Cardiac septum (tissue), 1 donor: ENCODE data around the gene ASB15. TPM values are rescaled to one million over a fixed set of nuclear protein-coding genes. Genes with fewer than 3 reads are reported as not detected.

Experiments used
- DNase-seq: peaks from one replicate; pipeline ENCODE4 v3.0.0-alpha.2; 2020; ENCODE audit warnings: low spot score
- intact Hi-C: fragments of 100-400 bp; cut with DNase I; formaldehyde crosslinking; loops from one replicate; pipeline ENCODE4 v1.14.0; 2022
- total RNA-seq: library from RNA; stranded (reverse); fragmentation: NEBNext Ultra II Directional; extraction: Animal tissue kit (Norgen Biotek cat#: 25700); gene quantifications from one replicate; pipeline ENCODE4 v1.2.1, GENCODE V29; 2021
- donor health status: DM: no; HTN: no; CAD: no.

ASB15 gene
- total RNA-seq, 1 donor from 2014 or later, result 20.0 TPM

DNA sequence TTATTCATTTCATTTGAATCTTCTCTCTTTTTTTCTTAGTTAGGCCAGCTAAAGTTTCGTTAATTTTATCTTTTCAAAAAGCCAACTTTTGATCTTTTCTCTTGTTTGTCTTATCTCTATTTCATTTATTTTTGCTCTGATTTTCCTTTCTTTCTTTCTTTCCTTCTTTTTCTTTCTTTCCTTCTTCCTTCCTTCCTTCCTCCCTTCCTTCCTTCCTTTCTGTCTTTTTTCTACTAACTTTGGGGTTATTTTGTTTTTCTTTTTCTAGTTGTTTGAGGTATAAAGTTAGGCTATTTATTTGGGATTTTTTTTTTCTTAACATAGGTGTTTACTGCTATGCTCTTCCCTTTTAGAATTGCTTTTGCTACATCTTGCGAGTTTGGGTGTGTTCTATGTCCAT, 13.2 kb upstream of the ASB15 start:
- intact Hi-C loops, result no loop called here
- DNase-seq, result no peak

DNA sequence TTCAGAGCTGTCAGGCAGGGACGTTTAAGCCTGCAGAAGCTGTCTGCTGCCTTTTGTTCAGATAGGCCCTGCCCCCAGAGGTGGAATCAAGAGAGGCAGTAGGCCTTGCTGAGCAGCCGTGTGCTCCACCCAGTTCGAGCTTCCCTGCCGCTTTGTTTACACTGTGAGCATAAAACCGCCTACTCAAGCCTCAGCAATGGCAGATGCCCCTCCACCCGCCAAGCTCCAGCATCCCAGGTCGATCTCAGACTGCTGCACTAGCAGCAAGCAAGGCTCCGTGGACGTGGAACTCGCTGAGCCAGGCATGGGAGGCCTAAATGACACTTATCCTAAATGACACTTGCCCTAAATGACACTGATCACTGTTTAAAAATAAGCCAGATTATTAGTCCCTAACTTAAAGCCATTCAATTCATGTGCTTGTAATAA, 6.8 kb upstream of the ASB15 start:
- intact Hi-C loops, result no loop called here
- DNase-seq, result no peak

DNA sequence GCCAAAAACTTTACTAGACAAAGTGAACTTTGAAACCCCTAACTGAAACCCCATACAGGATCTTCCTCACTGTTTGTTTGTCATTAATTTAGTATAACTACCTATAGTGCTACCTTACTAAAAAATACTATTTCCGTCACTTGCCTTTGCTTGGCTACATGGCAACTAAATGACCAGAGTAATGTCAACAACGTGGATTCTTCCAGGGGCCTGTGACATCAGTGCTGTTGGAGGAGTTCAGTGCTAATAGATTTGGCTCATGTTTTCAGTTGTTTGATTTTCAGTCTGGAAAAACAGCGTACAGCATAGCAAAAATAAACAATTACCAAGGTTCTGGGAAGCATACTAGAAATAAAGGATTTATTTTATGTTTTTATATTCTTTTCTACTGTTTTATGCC, 3.0 kb upstream of the ASB15 start:
- intact Hi-C loops, result no loop called here
- DNase-seq, result no peak

DNA sequence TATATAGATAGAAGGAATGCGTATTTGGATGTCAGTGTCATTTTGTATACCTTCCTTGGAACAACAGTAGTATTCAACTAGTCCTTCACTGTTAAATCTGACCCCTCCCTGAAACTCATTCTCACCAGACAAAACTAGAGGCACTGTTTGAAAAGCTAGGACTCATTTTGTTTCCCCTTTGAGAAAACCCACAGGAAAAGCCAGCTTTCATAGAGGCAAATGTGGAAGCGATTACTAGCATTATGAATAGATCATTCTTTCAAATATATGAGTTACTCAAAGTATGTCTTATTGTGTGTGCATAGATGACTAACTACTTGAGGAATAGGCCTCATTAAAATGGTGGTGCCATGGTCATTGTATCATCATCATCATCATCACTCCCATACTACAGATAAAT, 1.9 kb upstream of the ASB15 start:
- intact Hi-C loops, result no loop called here
- DNase-seq, result no peak

DNA sequence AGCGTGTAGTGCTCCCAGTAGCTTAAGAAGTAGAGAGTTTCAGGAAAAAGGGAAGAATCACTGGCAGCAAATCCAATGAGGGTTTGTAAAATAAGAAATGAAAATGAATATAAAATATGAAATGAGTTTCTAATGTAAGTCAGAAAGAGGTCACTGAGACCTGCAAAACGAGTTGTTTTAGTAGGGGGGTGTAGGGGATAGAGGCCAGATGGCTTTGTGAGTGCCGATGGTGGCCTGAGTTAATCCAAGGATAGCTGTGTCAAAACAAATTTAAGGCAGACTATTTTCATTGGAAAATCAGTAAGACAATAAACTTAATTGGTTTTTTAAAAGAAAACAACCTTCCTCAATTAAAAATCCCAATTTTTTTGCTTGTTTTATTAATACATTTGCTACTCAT, 745 bp upstream of the ASB15 start:
- DNase-seq, result no peak
- intact Hi-C loops, result no loop called here

DNA sequence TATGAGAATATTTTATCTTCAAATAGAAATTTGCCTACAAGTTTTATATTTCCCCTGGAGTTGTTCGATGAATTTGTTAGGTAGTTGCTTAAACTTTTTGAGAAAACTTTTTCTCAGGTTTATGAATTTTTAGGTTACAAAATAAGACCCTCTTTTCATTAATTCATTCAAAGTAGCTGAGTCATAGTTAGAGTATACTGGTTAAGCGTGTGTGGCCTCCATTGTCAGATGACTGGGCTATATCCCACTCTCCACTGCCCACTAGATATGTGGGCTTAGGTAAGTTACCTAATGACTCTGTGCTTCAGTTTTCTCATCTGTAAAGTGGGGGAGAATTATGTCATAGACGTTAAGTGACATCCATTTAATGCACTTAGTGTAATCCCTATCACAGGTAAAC, 1.0 kb downstream of the ASB15 start:
- DNase-seq, result no peak
- intact Hi-C loops, result loop anchor here (2.0 kb wide), 1 partner anchor 52 kb away; the partner anchor contains the start of gene LMOD2

DNA sequence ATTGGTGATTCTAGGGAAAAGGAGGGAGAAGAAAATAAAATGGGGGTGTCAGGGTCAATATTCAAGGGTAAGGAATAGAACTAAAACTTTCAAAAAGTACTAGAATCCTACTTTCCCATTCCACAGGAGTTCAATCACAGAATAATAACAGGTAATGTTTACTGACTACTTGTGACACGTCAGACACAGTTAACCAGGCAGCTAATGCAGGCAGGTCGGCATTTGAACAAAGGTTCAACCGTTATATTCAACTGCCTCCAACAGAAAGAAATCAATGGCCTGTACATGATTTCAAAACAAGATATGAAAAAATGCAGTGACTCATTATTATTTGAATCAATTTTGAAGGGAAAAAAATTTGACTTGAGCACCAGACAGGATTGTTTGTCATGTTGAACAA, 3.1 kb downstream of the ASB15 start:
- no peak for DNase-seq
- intact Hi-C loops, result no loop called here

DNA sequence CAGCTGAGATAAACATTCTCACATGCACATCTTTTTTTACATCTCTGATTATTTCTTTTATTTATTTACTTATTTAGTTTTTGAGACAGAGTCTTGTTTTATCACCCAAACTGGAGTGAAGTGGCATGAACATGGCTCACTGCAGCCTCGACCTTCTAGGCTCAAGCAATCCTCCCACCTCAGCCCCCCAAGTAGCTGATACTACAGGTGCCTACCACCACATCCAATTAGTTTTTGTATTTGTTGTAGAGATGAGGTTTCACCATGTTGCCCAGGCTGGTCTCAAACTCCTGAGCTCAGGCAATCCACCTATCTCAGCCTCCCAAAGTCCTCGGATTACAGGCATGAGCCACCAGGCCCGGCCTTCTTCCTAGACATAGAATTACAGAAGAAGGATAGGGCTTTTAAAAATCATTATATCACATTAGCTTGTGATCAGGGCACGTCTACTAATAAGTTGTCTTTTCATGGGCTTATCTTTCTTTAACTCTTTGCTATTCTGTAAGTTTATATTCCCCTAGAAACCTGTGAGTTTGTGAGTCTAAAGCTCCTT, 5.9 kb downstream of the ASB15 start:
- no peak for DNase-seq
- intact Hi-C loops, result no loop called here

DNA sequence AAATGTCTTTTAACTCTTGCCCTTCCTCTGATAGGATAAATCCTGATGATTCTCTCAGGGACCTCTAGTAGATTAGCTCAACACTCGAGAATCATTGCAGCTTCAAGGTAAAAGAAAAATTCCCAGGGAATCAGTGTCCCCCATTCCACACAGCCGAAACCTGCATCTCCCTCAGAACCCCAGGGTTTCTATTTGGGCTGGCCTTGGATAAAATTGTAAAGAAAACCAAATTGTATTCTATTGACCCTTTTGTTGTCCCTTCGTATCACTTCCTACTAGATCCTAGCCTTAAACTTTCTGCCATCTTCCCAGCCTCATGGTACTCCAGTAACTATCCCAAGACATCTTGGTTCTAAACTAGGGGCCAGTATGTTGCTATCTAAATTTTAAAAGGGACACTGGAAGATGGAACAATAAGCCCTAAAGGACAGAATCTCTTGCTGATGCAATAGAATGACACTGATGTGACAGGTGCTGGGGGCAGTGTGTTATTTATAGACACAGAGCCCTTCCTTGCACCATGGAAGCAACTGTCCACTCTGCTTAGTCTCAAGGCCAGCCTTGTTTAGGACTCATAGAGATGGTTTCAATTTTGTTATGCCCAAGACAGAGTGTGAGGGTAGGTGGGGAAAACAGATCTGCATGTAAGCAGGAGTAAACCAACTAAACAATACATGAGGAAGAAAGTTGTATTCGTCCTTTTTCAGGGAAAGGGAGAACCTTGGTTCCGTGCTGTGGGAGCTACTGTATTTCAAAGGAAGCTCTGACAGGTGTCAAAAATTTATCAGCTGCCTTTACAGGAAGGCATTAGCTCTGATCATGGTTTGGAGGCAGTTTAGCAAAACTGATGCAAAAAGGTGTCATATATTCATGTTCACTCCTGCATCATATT, 7.6 kb downstream of the ASB15 start:
- DNase-seq, result no peak
- intact Hi-C loops, result no loop called here

DNA sequence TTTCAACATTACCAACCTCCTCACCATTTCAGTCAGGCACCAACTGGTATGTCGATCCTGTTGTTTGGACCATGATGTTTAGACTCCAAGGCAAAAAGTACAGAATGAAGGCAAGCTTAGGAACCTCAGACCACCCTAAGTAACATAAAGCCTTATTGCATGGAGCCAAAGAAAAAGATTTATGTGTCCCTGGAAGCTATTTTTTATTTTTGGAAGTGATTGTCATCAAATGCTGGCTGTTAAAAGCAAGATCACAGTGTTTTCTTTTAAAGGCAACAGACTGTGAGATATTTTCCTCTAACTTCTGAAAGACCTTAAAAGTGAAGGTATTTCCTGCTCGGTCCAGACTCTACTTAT, 8.2 kb downstream of the ASB15 start:
- intact Hi-C loops, result no loop called here
- no peak for DNase-seq

DNA sequence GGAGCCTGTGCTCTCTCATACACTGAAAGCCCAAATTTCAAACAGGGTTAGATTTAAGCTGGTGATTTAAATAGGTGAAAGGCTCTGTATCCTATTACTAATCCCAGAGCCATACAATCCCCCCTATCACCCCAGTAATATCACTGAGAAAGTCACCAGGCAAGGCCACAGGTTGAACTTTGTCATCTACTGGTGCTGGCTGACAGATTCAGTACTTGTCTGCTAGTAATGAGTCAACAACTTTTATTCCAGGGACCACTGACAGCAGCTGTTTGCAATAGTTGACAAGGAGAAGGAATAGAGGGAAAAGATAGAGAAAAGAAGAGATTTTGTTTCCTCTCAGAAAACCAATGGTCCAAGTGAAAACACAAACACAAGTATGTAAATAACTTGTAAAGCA, 10.4 kb downstream of the ASB15 start:
- intact Hi-C loops, result no loop called here
- no peak for DNase-seq

DNA sequence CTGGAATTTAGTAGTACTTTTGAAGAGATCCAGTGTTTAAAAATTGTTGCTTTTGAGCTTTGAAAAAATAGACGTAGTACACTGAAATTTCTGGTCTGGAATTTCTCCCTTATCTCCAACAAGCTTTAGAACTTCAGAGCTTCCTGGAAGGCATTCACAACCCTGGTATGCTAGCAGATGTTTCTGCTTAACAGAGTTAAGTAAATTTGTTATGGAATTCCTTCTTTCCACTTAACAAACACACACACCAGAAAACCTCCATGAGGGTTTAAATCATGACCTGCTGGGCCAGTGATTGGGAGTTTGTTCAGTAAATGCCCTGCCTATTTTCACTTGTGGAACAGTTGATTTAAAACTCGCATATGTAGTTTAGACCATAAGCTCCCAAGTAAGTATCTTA, 13.7 kb downstream of the ASB15 start:
- DNase-seq, result no peak
- intact Hi-C loops, result no loop called here

DNA sequence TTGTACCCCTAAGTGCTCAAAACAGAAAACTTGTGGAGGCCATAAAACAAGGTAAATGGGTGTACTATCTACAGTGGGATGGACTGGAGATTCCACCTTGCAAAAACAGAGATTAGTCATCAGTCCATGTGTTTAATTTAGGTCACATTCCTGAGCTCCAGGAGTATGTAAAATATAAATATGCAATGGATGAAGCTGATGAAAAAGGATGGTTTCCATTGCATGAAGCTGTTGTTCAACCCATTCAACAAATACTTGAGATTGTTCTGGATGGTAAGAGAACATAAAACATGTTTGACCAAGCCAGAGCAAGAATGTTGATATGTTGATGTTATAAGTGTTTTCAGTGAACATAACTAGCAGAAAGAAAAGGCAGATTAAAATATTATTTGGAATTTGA, 14.6 kb downstream of the ASB15 start:
- intact Hi-C loops, result no loop called here
- no peak for DNase-seq

DNA sequence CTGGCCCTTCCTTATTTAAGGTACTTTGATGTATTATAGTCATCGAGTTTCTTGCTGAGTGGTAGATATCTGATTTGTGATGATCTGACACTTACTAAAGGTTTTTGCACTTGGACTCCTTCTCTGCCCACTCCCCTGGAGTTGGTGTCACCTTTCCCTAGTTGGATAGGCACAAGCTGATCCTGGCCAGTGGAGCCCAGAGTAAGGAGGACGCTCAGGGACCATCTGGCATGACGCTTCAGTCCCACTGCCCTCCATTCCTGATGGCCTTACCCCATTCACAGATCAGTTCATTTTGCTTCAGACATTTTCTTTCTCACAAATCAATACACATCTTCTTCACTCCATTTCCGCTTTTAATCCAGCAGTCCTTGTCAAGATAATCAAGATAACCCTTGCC, 20.1 kb downstream of the ASB15 start:
- intact Hi-C loops, result no loop called here

DNA sequence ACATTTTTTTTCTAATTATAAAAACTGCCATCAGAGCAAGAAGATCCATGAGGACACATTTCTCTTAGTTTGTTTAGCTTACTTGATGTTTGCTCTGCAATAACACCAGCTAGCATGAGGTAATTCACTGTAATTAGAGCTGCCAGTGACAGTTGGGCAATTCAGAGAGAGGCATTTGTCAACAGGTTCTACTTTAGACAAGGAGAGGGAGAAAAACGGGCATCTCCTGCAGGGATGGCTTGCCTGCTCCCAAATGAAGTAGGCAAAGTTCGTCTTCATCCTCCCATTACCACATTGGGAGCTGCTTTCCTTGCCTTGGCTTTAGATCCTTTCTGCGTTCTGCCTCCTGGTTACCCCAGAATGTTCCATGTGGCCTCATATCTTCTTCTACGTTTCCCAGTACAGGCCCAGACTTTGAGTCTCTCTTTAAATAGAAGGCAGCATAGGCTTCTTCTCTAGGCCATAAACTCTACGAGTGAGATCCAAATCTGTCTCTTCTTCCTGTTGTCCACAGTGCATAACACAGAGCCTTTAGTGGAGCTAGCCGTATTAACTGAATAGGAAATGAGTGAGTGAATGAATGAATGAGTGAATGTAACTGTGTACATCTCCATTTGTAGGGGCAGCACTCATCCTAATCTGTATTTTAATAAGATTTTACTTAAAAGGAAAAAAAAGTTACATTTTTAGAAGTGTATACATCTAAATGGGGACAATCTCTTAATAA, 21.2 kb downstream of the ASB15 start:
- intact Hi-C loops, result no loop called here
- DNase-seq, result no peak

More for the DNA sequence above, 20.1 kb downstream of the ASB15 start:
- DNase-seq, result no peak

DNA sequence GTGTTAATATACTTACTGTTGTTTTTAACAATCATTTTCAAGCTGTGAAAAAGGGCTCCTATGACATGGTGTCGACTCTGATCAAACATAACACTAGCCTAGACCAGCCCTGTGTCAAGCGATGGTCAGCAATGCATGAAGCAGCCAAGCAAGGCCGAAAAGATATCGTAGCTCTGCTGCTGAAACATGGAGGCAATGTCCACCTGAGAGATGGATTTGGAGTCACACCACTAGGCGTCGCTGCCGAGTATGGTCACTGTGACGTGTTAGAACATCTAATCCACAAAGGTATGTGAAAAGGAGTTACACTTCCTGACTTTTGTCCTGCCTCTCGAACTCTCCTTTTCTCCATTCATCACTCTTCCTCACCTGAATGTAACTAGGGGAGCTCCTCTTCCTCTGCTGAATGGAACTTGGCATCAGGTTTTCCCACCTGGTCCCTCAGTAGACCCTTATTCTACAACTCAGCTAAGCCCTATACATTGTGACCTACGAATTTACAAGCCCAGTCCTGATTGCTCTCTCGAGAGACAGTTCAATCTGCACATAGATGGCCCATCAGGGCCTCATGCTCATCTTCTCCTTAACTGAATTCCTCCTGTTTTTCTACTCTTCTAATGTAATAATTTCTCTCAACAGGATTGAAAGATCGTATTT, 23.0 kb downstream of the ASB15 start:
- intact Hi-C loops, result no loop called here

DNA sequence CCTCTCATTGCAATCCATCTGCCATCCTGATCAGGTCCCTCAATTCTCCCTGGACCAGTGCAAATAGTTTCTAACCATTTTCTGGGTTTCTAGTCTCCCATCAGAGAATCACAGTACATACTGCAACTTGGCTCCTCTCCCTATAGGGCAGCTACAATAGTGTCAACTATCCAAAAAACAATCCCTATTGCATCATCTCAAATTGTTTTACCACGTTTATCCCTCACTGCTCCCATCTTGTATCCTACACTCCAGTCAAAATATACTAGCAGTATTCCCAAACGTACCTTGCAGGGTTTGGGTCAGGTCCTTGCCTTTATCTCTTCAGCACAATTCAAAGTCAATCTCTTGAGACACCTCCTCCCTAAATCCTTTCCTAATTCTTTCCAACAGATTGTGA, 23.6 kb downstream of the ASB15 start:
- intact Hi-C loops, result no loop called here
- no peak for DNase-seq

More for the DNA sequence above, 23.0 kb downstream of the ASB15 start:
- no peak for DNase-seq

DNA sequence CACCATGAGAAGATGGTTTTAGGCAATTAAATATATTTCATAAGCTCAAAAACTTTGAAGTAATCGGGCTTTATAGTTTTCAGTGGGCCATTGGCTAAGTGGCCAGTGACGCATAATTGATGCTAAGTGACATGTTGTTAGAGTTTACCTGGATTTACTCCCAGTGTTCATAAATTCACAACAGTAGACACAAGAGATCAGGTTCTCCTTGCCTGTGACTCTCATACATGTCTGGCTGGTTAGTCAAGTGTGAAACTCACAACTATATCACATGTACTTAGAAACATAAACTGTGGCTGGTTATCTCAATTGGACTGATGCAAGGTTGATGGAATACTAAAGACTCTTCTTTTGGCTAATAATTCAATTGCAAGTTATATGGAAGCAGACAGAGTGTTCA, 26.2 kb downstream of the ASB15 start:
- no peak for DNase-seq
- intact Hi-C loops, result no loop called here

DNA sequence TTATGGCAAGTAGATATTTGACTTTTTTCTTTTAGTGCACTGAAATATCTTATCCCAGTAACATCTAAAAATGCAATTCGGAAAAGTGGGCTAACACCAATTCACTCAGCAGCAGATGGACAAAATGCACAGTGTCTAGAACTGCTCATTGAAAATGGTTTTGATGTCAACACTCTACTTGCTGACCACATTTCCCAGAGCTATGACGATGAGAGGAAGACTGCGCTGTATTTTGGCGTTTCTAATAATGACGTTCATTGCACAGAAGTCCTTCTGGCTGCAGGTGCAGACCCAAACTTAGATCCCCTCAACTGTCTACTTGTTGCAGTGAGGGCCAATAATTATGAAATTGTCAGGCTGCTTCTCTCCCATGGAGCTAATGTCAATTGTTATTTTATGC, 27.2 kb downstream of the ASB15 start:
- intact Hi-C loops, result no loop called here

DNA sequence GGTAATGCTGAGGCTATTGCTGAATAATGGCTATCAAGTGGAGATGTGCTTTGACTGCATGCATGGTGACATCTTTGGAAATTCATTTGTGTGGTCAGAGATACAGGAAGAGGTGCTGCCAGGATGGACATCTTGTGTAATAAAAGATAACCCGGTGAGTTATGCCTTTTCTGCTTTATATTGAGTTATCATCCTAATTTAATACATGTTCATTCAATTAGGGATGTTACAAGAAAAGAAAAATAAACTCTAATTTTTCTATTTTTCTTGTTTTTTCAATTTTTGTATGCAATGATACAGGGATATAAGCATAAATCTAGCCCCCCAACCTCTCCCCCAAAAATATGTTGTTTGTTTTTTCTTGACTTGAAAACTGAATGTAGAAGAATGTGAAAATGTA, 27.7 kb downstream of the ASB15 start:
- no peak for DNase-seq
- intact Hi-C loops, result no loop called here

More for the DNA sequence above, 27.2 kb downstream of the ASB15 start:
- no peak for DNase-seq
